ENCODE measurements around the gene DAAM1.

The DAAM1 gene

GRCh38 chr14:59294662-59294992, 106.2 kb downstream of the DAAM1 start:
- no peak for DNase-seq

- DNase-seq, result no peak
Measured at GRCh38 chr14:59295951-59296350, 107.5 kb downstream of the DAAM1 start.

- DNase-seq, result no peak
Measured at GRCh38 chr14:59296508-59296907, 108.0 kb downstream of the DAAM1 start.

- no peak for DNase-seq
Measured at GRCh38 chr14:59297071-59297776, 108.8 kb downstream of the DAAM1 start.

- no peak for DNase-seq
Measured at GRCh38 chr14:59299731-59300130, 111.3 kb downstream of the DAAM1 start.

- DNase-seq, result no peak
Measured at GRCh38 chr14:59301354-59301753, 112.9 kb downstream of the DAAM1 start.

GRCh38 chr14:59302313-59302712, 113.8 kb downstream of the DAAM1 start:
- no peak for DNase-seq

- DNase-seq, result no peak
Measured at GRCh38 chr14:59303216-59303615, 114.7 kb downstream of the DAAM1 start.

- no peak for DNase-seq
Measured at GRCh38 chr14:59305231-59305630, 116.8 kb downstream of the DAAM1 start.

GRCh38 chr14:59305836-59306555, 117.5 kb downstream of the DAAM1 start:
- no peak for DNase-seq

GRCh38 chr14:59306775-59307174, 118.3 kb downstream of the DAAM1 start:
- DNase-seq, result no peak

- DNase-seq, result no peak
Measured at GRCh38 chr14:59308086-59308485, 119.6 kb downstream of the DAAM1 start.

GRCh38 chr14:59308673-59309072, 120.2 kb downstream of the DAAM1 start:
- DNase-seq, result no peak

GRCh38 chr14:59309291-59309900, 120.9 kb downstream of the DAAM1 start:
- DNase-seq, result no peak

GRCh38 chr14:59310633-59311032, 122.2 kb downstream of the DAAM1 start:
- DNase-seq, result no peak

GRCh38 chr14:59311723-59312122, 123.3 kb downstream of the DAAM1 start:
- no peak for DNase-seq

- DNase-seq, result no peak
Measured at GRCh38 chr14:59313144-59313651, 124.7 kb downstream of the DAAM1 start.

- DNase-seq, result no peak
Measured at GRCh38 chr14:59313658-59314608, 125.5 kb downstream of the DAAM1 start.

GRCh38 chr14:59314953-59315599, 126.6 kb downstream of the DAAM1 start:
- no peak for DNase-seq

GRCh38 chr14:59316151-59316830, 127.8 kb downstream of the DAAM1 start:
- DNase-seq, result no peak

GRCh38 chr14:59317346-59317745, 128.9 kb downstream of the DAAM1 start:
- DNase-seq, result no peak

Measured in activated CD4-positive, alpha-beta T cell treated with anti-CD3 and anti-CD28 coated beads, Interleukin-2, amount 50 U/mL, for 4 hours (primary cell).